Measurements from ENCODE around the gene VDAC1.

DNA sequence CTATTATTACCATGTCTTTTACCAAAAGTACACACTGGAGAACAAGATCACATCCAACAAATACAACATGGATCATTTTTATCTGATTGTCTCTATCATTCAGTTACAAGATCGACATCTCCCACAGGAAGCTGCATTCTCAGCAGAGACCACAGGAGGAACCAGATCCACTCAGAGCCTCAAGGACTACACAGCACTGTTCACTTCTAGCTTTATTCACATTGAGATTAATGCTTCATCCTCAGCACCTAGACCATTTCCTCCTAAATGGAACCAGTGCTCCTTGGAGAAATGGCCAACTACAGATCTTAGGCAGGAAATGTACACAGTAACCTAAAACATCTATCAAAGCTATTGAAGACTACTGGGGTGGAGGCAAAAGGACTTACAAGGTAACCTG is 23.1 kb downstream of the VDAC1 start:
- TF ChIP-seq CEBPB (IDR thresholded peaks at IDR 0.05) (no peak), CREB1 (IDR thresholded peaks at IDR 0.05; ENCODE audit: low read depth) (no peak), USF1 (IDR thresholded peaks at IDR 0.05) (no peak), YY1 (IDR thresholded peaks at IDR 0.05; ENCODE audit: low read depth) (no peak), RAD21 (IDR thresholded peaks at IDR 0.05; ENCODE audit: low read depth) (no peak), EP300 (IDR thresholded peaks at IDR 0.05; ENCODE audit: borderline replicate concordance) (no peak), TAF1 (IDR thresholded peaks at IDR 0.05; ENCODE audit: low read depth) (no peak), EGR1 (IDR thresholded peaks at IDR 0.05) (no peak), ZBTB7A (IDR thresholded peaks at IDR 0.05; ENCODE audit: low read depth) (no peak), TCF12 (IDR thresholded peaks at IDR 0.05; ENCODE audit: low read depth) (no peak)
- TF ChIP-seq, protein P1, sequence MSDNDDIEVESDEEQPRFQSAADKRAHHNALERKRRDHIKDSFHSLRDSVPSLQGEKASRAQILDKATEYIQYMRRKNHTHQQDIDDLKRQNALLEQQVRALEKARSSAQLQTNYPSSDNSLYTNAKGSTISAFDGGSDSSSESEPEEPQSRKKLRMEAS (IDR thresholded peaks at IDR 0.05), result no peak
- TF ChIP-seq, protein P2, sequence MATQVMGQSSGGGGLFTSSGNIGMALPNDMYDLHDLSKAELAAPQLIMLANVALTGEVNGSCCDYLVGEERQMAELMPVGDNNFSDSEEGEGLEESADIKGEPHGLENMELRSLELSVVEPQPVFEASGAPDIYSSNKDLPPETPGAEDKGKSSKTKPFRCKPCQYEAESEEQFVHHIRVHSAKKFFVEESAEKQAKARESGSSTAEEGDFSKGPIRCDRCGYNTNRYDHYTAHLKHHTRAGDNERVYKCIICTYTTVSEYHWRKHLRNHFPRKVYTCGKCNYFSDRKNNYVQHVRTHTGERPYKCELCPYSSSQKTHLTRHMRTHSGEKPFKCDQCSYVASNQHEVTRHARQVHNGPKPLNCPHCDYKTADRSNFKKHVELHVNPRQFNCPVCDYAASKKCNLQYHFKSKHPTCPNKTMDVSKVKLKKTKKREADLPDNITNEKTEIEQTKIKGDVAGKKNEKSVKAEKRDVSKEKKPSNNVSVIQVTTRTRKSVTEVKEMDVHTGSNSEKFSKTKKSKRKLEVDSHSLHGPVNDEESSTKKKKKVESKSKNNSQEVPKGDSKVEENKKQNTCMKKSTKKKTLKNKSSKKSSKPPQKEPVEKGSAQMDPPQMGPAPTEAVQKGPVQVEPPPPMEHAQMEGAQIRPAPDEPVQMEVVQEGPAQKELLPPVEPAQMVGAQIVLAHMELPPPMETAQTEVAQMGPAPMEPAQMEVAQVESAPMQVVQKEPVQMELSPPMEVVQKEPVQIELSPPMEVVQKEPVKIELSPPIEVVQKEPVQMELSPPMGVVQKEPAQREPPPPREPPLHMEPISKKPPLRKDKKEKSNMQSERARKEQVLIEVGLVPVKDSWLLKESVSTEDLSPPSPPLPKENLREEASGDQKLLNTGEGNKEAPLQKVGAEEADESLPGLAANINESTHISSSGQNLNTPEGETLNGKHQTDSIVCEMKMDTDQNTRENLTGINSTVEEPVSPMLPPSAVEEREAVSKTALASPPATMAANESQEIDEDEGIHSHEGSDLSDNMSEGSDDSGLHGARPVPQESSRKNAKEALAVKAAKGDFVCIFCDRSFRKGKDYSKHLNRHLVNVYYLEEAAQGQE (IDR thresholded peaks at IDR 0.05; ENCODE audit: low read depth), result no peak
